ENCODE measurements around the gene ESRP2.

The ESRP2 gene

GRCh38 chr16:68202091-68202519 lies 33.8 kb downstream of the ESRP2 start:
- TF ChIP-seq, protein P1, sequence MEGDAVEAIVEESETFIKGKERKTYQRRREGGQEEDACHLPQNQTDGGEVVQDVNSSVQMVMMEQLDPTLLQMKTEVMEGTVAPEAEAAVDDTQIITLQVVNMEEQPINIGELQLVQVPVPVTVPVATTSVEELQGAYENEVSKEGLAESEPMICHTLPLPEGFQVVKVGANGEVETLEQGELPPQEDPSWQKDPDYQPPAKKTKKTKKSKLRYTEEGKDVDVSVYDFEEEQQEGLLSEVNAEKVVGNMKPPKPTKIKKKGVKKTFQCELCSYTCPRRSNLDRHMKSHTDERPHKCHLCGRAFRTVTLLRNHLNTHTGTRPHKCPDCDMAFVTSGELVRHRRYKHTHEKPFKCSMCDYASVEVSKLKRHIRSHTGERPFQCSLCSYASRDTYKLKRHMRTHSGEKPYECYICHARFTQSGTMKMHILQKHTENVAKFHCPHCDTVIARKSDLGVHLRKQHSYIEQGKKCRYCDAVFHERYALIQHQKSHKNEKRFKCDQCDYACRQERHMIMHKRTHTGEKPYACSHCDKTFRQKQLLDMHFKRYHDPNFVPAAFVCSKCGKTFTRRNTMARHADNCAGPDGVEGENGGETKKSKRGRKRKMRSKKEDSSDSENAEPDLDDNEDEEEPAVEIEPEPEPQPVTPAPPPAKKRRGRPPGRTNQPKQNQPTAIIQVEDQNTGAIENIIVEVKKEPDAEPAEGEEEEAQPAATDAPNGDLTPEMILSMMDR (IDR thresholded peaks at IDR 0.05; ENCODE audit: low read depth, low read length, missing control alignments) = no peak
- no peak overlapping the region for H3K4me3 ChIP-seq (replicated peaks; ENCODE audit: low read depth, low read length)
- no peak for DNase-seq (ENCODE audit: extremely low read depth, low read depth)

- no peak overlapping the region for H3K4me3 ChIP-seq (replicated peaks; ENCODE audit: low read depth, low read length)
- TF ChIP-seq, protein P1 (IDR thresholded peaks at IDR 0.05; ENCODE audit: low read depth, low read length, missing control alignments) = no peak
- no peak for DNase-seq (ENCODE audit: extremely low read depth, low read depth)
Observed at GRCh38 chr16:68200088-68200783, 35.7 kb downstream of the ESRP2 start.

DNA sequence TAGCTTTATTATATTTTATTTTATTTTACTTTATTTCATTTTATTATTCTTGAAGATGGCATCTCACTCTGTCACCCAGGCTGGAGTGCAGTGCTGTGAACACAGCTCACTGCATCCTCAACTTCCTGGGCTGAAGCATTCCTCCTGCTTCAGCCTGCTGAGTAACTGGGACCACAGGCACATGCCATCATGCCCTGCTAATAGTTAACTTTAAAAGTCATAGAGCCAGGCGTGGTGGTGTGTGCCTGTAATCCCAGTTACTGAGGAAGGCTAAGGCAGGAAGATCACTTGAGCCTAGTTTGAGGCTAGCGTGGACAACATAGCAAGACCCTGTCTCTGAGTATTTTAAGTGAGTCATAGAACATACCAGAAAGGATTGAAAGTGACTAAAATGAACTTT lies 38.7 kb downstream of the ESRP2 start:
- TF ChIP-seq, protein P1 (IDR thresholded peaks at IDR 0.05; ENCODE audit: low read depth, low read length, missing control alignments) = no peak
- DNase-seq (ENCODE audit: extremely low read depth, low read depth) = no peak
- no peak overlapping the region for H3K4me3 ChIP-seq (replicated peaks; ENCODE audit: low read depth, low read length)

DNA sequence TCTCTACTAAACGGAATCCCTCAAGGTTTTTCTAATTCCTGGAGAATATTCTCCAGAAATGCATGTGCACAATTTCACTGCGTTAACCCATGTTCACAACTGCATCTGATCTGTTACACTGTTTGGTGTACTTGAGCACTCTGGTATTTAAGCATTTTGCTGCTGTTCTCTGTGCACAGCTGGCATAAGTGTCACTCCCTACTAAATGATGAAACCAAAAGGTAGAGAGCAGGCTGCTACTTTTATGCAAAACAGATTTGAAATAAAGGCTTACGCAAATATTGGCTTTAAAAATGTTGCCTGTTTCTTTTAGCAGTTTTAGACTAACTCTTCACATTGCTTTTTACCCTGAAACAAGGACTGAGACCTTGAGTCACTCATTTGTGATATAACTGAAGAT lies 41.7 kb downstream of the ESRP2 start:
- no peak overlapping the region for H3K4me3 ChIP-seq (replicated peaks; ENCODE audit: low read depth, low read length)
- TF ChIP-seq, protein P1 (IDR thresholded peaks at IDR 0.05; ENCODE audit: low read depth, low read length, missing control alignments) = no peak
- DNase-seq (ENCODE audit: extremely low read depth, low read depth) = no peak

DNA sequence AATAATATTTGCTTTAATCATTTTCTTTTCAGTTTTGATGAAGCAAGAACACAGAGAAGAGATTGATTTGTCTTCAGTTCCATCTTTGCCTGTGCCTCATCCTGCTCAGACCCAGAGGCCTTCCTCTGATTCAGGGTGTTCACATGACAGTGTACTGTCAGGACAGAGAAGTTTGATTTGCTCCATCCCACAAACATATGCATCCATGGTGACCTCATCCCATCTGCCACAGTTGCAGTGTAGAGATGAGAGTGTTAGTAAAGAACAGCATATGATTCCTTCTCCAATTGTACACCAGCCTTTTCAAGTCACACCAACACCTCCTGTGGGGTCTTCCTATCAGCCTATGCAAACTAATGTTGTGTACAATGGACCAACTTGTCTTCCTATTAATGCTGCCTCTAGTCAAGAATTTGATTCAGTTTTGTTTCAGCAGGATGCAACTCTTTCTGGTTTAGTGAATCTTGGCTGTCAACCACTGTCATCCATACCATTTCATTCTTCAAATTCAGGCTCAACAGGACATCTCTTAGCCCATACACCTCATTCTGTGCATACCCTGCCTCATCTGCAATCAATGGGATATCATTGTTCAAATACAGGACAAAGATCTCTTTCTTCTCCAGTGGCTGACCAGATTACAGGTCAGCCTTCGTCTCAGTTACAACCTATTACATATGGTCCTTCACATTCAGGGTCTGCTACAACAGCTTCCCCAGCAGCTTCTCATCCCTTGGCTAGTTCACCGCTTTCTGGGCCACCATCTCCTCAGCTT lies 45.0 kb downstream of the ESRP2 start:
- no peak for DNase-seq (ENCODE audit: extremely low read depth, low read depth)
- TF ChIP-seq, protein P1 (IDR thresholded peaks at IDR 0.05; ENCODE audit: low read depth, low read length, missing control alignments) = no peak
- no peak overlapping the region for H3K4me3 ChIP-seq (replicated peaks; ENCODE audit: low read depth, low read length)

GRCh38 chr16:68190081-68190480 lies 45.8 kb downstream of the ESRP2 start:
- TF ChIP-seq, protein P1 (IDR thresholded peaks at IDR 0.05; ENCODE audit: low read depth, low read length, missing control alignments) = no peak
- no peak overlapping the region for H3K4me3 ChIP-seq (replicated peaks; ENCODE audit: low read depth, low read length)
- DNase-seq (ENCODE audit: extremely low read depth, low read depth) = no peak

Data from HFF-Myc (cell line).